Ramos (cell line): ENCODE data around the gene TFB1M.

ENCODE experiments used
- in situ Hi-C: fragments of 300-500 bp; cut with MboI; formaldehyde crosslinking; loops from one replicate; pipeline ENCODE4 v1.14.3; 2022; ENCODE audit warnings: low sequenced_read_pairs; ENCODE audit not compliant: unreplicated experiment

Gene TFB1M

DNA sequence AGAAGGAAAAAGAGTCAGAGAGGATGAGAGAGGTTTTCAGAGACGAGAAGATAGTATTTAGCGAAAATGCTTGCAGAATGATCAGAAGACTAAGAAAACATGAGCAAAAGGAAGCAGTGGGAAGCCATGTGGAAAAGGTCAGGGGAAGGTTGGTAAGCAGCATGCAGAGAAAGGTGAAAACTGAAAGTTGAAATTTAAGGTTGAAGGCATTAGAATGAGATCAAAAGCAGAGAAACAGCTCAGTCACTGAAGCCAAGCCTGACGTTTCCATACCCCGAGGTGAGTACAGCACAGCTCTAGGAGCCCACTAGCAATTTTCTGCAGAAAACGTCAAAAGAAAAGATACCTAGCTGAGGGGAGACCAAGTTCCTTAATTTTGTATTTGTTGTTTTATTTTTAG lies 19.1 kb upstream of the TFB1M start:
- in situ Hi-C loops = loop anchor here (10.0 to 25.0 kb wide), 2 partner anchors 191 to 1204 kb away; no protein-coding TSS in a partner anchor

GRCh38 chr6:155330922-155331321 lies 16.6 kb upstream of the TFB1M start:
- in situ Hi-C loops = loop anchor here (10.0 to 25.0 kb wide), 2 partner anchors 194 to 1206 kb away; no protein-coding TSS in a partner anchor

GRCh38 chr6:155330133-155330734 lies 15.9 kb upstream of the TFB1M start:
- in situ Hi-C loops = loop anchor here (10.0 to 25.0 kb wide), 2 partner anchors 195 to 1207 kb away; no protein-coding TSS in a partner anchor

- in situ Hi-C loops = loop anchor here (10.0 to 25.0 kb wide), 2 partner anchors 195 to 1208 kb away; no protein-coding TSS in a partner anchor
Observed at GRCh38 chr6:155329460-155330132, 15.3 kb upstream of the TFB1M start.

DNA sequence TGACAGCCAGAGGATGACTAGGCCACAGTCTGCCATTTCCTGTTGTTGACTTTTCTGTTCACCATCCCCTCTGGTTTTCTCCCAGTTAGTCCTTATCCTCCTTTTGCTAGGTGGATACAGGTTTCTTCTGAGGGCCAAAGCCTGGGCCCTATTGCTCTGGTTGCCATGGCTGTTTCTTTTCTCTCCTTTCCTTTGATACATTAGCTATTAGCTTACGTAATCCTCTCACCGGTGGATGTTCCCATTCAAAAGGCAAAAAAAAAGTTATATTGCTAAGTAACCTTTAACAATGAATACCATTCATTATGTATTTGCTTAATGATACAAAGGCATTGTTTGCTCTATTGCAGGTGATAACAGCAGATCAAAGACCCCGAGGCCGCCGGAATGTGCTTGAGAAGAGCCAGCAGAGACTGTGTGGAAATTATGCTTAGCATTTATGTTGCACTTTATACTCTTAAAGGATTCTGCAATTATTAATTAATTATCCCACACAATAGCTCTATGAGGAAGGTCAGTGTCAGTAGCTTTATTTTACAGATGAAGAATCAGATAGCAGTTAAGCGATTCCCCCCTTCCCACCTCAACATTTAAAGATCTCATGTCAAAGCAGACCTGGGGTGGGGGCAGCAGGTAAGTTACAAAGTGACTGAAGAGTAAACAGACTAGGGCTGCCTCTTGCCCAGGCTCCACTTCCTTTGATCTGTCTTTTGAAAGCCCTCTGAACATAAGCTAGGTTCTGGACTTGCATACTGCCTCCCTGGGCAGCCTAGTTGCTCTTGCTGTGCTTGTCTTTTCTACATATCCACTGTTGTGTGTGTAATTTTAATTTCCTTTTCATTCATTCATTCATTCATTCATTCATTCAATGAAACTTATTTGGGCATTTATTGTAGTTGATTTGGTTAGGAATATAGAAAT lies 14.5 kb upstream of the TFB1M start:
- in situ Hi-C loops = loop anchor here (25.0 kb wide), 1 partner anchor 1209 kb away; no protein-coding TSS in a partner anchor

DNA sequence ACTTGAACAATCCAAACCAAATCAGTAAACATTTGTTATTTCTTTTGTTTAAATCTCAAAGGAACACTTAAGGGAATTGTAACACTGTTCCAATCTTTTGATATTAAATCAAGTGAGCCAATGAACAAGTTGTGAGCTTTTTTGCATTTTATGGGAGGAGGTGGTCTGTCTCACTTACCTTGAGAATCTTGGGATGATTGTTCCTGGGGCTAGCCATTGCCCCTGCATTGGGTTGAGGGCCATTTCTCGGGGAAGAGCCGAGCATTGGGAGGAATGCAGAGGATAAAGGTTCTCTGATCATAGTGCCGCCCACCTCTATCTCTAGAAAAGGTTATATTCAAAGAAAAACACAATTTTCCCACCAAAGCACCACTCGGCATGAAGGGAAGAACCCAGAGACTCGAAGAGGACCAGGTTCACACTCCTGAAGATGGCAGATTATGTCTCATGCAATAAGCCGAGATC lies 13.8 kb upstream of the TFB1M start:
- in situ Hi-C loops = loop anchor here (25.0 kb wide), 1 partner anchor 1209 kb away; no protein-coding TSS in a partner anchor

GRCh38 chr6:155327326-155328073 lies 13.2 kb upstream of the TFB1M start:
- in situ Hi-C loops = loop anchor here (25.0 kb wide), 1 partner anchor 1210 kb away; no protein-coding TSS in a partner anchor

DNA sequence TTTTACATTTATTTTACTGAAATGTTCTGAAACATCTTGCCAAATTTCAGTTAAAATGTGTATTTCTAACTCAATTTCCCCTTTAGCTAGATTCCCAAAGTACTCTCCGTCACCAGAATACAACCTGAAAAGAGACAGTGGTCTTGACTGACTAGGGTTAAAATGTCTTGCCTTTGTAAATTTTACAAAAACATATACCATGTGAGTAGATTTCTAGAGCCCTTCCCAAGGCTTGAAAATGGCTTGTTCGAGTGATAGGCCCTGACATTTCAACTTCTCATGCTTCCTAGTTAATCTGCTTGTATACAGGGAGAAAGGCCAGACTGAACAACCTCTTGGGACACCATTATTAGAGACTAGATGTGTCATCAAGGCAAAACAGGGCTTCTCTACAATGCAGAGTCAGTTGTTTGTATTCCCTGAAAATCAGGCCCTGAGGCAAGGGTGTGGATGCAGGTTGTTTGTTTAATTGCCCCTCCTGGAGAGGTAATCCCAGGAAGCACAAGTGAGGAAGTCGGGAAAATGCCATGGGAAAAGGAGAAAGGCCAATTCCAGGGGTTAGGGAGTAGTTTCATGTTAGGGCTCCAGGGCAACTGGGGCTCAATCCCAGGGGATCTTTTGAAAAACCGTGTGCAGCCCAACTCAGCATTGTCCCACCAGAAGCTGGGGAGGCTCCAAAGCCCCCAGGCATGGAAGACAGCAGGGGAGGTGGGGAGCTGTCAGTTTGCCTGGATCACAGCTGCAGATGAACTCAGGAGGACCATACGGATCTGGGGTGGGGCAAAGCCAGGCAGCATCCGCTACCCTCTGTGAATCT lies 11.6 kb upstream of the TFB1M start:
- in situ Hi-C loops = loop anchor here (25.0 kb wide), 1 partner anchor 1211 kb away; no protein-coding TSS in a partner anchor

GRCh38 chr6:155324993-155325392 lies 10.7 kb upstream of the TFB1M start:
- in situ Hi-C loops = loop anchor here (25.0 kb wide), 2 partner anchors 1062 to 1212 kb away; no protein-coding TSS in a partner anchor

GRCh38 chr6:155324172-155324571 lies 9.9 kb upstream of the TFB1M start:
- in situ Hi-C loops = loop anchor here (25.0 kb wide), 1 partner anchor 1063 kb away; no protein-coding TSS in a partner anchor

GRCh38 chr6:155319902-155320301 lies 5.6 kb upstream of the TFB1M start:
- in situ Hi-C loops = loop anchor here (25.0 kb wide), 1 partner anchor 1067 kb away; no protein-coding TSS in a partner anchor

DNA sequence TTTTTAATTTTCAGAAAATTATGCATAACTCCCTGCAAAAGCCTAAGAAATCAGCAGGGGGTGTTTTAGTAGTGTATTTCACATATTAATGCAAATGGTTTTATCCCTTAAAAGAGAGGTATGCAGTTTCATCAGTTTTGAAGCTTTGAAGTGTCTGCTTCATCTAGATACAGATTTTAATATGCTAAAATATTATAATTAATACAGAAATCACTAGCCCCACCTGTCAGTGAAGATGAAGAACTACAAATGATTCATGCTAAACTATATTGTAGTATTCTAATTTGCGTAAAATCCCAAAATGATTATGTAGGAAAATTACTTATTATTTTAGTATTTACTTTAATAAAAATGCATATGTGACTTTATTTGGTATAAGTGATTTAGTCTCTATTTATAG lies 2.9 kb upstream of the TFB1M start:
- in situ Hi-C loops = loop anchor here (25.0 kb wide), 1 partner anchor 1070 kb away; no protein-coding TSS in a partner anchor

DNA sequence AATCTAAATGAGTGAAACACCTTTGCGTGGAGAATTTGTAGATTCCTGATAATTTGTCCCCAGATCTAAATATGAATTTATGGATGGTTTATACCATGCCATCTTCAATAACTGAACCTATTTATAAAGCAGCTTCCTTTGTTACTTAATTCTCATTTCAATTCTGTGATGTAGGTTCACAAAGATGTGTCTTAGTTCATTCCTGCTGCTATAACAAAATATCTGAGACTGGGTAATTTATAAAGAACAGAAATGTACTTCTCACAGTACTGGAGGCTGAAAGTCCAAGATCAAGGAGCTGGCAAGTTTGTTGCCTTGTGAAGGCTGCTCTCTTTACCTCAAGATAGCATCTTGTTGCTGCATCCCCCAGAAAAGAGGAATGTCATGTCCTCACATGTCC lies 2.1 kb upstream of the TFB1M start:
- in situ Hi-C loops = loop anchor here (25.0 kb wide), 1 partner anchor 1071 kb away; no protein-coding TSS in a partner anchor

DNA sequence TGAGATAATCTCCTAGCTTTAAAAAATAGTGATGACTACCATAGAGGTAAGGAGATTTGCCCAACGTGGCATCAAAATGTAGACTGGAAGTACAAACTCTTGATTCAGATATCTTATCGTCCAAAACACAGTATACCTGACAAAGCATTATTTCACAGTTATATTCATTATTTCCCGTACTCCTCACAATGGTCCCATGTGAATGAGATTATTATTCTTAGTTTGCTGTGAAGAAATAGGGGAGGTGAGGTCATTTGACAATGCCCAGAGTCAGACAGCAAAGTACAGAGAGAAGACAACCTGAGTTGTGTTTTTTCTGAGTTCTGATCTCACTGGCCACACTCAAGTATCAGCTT lies 1.2 kb upstream of the TFB1M start:
- in situ Hi-C loops = loop anchor here (25.0 kb wide), 1 partner anchor 1072 kb away; no protein-coding TSS in a partner anchor

DNA sequence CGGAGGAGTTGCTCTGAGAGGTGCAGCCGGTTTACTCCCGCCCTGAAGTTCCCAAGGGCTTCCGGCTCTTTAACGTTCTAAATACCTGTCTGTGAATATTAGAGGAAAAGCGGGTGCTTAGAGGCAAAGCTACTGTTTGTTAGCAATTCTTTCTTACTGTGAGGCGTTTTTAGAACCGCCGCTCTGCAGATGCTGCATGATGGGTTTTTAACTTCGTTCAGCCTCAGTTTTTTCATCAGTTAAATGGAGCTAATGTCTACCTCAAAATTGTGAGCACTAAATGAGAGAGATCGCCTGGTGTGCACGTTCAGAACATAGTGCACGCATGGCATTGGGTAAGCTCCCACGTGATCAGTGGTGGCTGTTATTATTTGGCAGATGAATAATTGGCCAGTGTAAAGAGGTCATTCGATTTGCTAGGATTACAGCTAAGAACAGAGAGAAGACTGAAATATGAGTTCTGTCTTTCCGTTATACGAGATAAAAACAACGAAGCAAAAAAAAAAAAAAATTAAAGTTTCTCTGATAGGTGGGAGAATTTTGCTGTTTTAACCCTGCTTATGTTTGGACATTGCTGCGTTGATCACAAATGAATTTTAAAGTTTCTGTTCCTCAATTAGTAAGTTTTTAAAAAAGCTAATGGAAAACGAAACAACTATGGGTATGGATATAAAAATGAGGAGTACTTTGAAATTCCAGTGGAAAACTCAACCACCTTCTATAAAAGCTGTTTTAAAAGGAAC lies 660 bp upstream of the TFB1M start:
- in situ Hi-C loops = loop anchor here (25.0 kb wide), 1 partner anchor 1072 kb away; no protein-coding TSS in a partner anchor

GRCh38 chr6:155313602-155314091 lies 637 bp downstream of the TFB1M start:
- in situ Hi-C loops = loop anchor here (25.0 kb wide), 1 partner anchor 1074 kb away; no protein-coding TSS in a partner anchor

- in situ Hi-C loops = loop anchor here (25.0 kb wide), 1 partner anchor 1074 kb away; no protein-coding TSS in a partner anchor
Observed at GRCh38 chr6:155312950-155313349, 1.3 kb downstream of the TFB1M start.
